Retina (tissue), 1 donor: Measurements from ENCODE around the gene SP9.
"Not testable (repeated sequence)": the region's sequence is repeated elsewhere in the genome, so short reads cannot be mapped to it uniquely, and the experiment has no call there.

Experiments used
- DNase-seq: peaks from one replicate; pipeline ENCODE4 v3.0.0-alpha.2; 2016

Gene SP9

GRCh38 chr2:174344716-174345461 lies 10.1 kb downstream of the SP9 start:
- DNase-seq = peak; percentile 70

- no peak for DNase-seq
Observed at GRCh38 chr2:174350018-174350417, 15.3 kb downstream of the SP9 start.

- DNase-seq = no peak
Observed at GRCh38 chr2:174350593-174351181, 15.9 kb downstream of the SP9 start.

GRCh38 chr2:174353004-174353403 lies 18.2 kb downstream of the SP9 start:
- no peak for DNase-seq

- DNase-seq = no peak
Observed at GRCh38 chr2:174356347-174356746, 21.6 kb downstream of the SP9 start.

GRCh38 chr2:174359663-174360062 lies 24.9 kb downstream of the SP9 start:
- DNase-seq = not testable (repeated sequence)

- DNase-seq = no peak
Observed at GRCh38 chr2:174362949-174363348, 28.2 kb downstream of the SP9 start.

- DNase-seq = not testable (repeated sequence)
Observed at GRCh38 chr2:174363492-174364225, 28.9 kb downstream of the SP9 start.

- no peak for DNase-seq
Observed at GRCh38 chr2:174364628-174365027, 29.9 kb downstream of the SP9 start.

GRCh38 chr2:174365571-174365970 lies 30.8 kb downstream of the SP9 start:
- no peak for DNase-seq

GRCh38 chr2:174368691-174369090 lies 33.9 kb downstream of the SP9 start:
- no peak for DNase-seq

GRCh38 chr2:174376967-174377366 lies 42.2 kb downstream of the SP9 start:
- DNase-seq = no peak

GRCh38 chr2:174383796-174384195 lies 49.0 kb downstream of the SP9 start:
- DNase-seq = no peak

GRCh38 chr2:174385201-174385600 lies 50.4 kb downstream of the SP9 start:
- DNase-seq = no peak
